Subcutaneous adipose tissue (tissue), 4 donors: ENCODE results near the gene IQCB1. TPM values are rescaled to one million over a fixed set of nuclear protein-coding genes. Genes with fewer than 3 reads are reported as not detected.

Experiments used
- CTCF ChIP-seq: fragments of 450-650 bp; IDR thresholded peaks from one replicate; pipeline ENCODE4 v1.5.1; 2016; ENCODE audit warnings: low read depth, mild to moderate bottlenecking, control low read depth, antibody characterized with exemption, moderate library complexity
- total RNA-seq, 4 donors: library from RNA; depleted of rRNA; stranded (reverse); fragments of >200 nt; gene quantifications; one replicate each; pipeline ENCODE4 v1.1.0, GENCODE V29; 2016

The IQCB1 gene
- total RNA-seq: 10 to 100 TPM in 3 of 4 donors, 1 to 10 TPM in 1; 9.4 to 23.0 (median 17.5) TPM

GRCh38 chr3:121834671-121835464, at the start of gene IQCB1, which contains the start of gene EAF2:
TSS of gene IQCB1 (minus strand) at chr3:121835060. CDS start at chr3:121828960, 6,100 bp downstream.
TSS of gene EAF2 (plus strand) at chr3:121835209. CDS start at chr3:121835286, 77 bp downstream.
- TF ChIP-seq CTCF: no peak

- TF ChIP-seq CTCF: no peak
Observed at GRCh38 chr3:121883507-121883906, 48.6 kb upstream of the IQCB1 start.

- TF ChIP-seq CTCF: no peak
Observed at GRCh38 chr3:121878411-121878810, 43.6 kb upstream of the IQCB1 start.

GRCh38 chr3:121871430-121871829, 36.6 kb upstream of the IQCB1 start:
- TF ChIP-seq CTCF: no peak

GRCh38 chr3:121870717-121871116, 35.9 kb upstream of the IQCB1 start:
- TF ChIP-seq CTCF: no peak

GRCh38 chr3:121869736-121870135, 34.9 kb upstream of the IQCB1 start:
- no peak for TF ChIP-seq CTCF

- TF ChIP-seq CTCF: no peak
Observed at GRCh38 chr3:121863801-121864200, 28.9 kb upstream of the IQCB1 start.
